ENCODE measurements around the gene IRAK2.

- TF ChIP-seq POLR2A (IDR thresholded peaks at IDR 0.05) (no peak), CTCF (IDR thresholded peaks at IDR 0.05) (no peak)
Observed at GRCh38 chr3:10262027-10262426, 97.3 kb downstream of the IRAK2 start.
